IPS-NIHi11 (cell line): ENCODE results near the gene PREX1.

Source experiments
- DNase-seq: peaks from one replicate; pipeline ENCODE4 v3.0.0; 2012; ENCODE audit warnings: mixed read lengths, low spot score

The PREX1 gene

DNA sequence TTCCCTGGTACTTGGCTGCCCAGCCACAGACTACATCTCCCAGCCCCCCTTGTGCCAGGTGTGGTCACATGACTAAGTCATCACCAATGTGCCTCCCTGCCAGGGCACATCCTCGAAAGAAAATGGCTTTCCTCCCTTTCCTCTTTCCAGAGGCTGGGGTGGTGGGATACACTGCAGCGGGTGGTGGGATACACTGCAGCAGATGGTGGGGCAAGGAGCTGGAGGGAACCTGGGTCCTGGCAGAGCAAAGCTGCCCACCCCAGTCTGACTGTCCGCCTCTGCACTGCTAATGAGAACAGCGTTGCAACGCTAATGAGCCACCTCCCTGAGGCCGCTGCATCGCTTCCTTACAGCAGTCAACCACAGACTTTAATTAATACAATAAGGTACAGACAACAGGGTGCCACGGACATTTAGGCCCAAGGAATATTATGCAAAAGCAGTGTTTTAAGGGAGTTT lies 125.3 kb downstream of the PREX1 start:
- DNase-seq = peak; percentile 75

GRCh38 chr20:48701702-48702101 lies 126.1 kb downstream of the PREX1 start:
- no peak for DNase-seq

GRCh38 chr20:48698507-48699267 lies 129.1 kb downstream of the PREX1 start:
- peak; percentile 80 for DNase-seq

GRCh38 chr20:48697845-48698491 lies 129.8 kb downstream of the PREX1 start:
- peak; percentile 54 for DNase-seq

GRCh38 chr20:48696671-48697070 lies 131.1 kb downstream of the PREX1 start:
- DNase-seq = no peak

DNA sequence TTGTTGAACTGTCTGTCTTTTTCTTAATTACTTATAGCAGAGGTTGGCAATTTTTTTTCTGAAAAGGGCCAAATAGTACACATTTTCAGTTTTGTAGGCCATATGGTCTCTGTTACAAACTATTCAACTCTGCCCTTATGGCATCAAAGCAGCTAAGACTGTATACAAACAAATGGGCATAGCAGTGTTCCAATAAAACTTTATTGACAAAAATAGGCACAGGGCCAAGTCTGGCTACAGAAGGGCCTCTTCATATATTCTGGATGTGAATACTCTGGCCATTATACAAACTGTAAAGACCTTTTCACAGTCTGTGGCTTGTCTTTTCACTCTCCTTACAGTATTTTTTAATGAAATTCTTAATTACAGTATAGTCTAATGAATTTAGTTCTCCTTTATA lies 132.1 kb downstream of the PREX1 start:
- DNase-seq = no peak

GRCh38 chr20:48695255-48695654 lies 132.5 kb downstream of the PREX1 start:
- no peak for DNase-seq

DNA sequence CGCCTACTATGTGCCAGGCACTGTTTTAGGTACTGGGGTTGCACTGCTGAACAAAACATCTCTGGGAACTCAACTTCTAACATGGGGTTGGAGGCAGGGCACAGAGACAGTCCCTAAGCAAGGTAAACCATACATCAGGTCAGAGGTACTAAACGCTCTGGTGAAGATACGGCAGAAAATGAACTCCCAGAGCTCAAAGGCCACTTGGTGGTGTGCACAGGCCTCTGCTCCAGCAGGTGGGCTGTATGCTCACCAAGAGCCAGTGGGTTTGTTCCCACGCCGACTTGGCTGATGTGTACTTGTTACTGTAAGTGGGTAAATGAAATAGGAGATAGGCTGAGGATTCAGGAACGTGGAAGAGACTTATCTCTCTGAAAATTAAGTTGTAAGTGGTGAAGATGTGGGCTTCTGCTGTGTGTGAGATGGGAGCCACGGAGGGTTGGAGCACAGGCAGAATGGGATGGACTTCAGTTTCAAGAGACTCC lies 133.4 kb downstream of the PREX1 start:
- no peak for DNase-seq

DNA sequence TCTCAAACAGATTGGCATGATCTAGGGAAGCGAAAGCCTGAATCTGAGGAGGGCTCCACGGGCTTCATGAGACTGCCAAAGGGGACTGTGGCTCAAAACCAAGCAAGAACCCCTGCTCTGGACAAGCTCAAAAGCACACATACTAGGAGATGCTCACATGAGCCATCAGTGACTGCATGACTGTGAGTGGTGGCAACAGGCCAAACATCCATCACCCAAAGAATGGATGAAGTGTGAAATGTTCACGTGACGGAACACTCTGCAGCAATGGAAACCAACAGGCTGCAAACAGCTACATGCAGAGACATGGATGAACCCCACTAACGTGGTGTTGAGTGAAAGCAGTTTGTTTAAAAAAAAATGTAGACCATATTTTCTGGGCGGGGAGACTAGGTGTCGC lies 136.3 kb downstream of the PREX1 start:
- no peak for DNase-seq

DNA sequence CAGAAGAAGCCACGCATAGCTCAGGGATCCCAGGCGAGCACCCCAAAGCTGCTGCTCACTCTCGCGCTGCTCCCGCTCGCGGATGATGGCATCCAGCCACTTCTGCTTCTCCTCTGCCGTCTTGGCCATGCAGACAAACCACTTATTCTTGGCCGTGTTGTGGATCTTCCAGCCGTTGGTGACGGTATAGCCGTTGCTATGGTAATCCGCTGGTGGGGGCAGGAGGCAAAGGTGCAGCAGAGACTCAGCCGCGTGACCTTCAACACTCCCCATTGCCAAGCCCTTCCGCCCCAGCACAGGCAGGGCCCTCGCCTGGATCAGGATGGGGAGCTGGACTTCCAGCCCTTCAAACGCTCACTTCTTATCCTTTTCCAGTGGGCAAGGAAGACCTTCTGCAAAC lies 136.9 kb downstream of the PREX1 start:
- DNase-seq = no peak

GRCh38 chr20:48689874-48690571 lies 137.8 kb downstream of the PREX1 start:
- no peak for DNase-seq

- no peak for DNase-seq
Observed at GRCh38 chr20:48689388-48689787, 138.4 kb downstream of the PREX1 start.

DNA sequence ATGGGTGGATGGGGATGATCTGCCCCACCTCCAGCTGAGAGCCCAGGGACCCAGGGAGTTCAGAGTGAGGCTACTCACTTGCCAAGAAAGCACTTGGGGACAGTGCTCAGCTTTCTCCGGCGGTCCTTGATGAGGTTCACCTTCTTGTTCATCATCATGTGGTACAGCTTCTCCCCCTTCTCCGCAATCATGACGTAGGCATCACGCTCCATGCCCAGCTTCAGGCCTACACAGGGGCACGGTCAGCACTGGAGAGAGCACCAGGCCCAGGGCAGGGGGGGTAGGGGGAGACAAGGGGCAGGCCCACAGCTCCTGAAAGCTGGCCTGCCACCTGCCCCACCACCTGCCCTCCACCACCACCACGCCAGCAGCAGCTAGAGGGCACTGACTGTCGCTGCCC lies 139.2 kb downstream of the PREX1 start:
- DNase-seq = no peak

- no peak for DNase-seq
Observed at GRCh38 chr20:48687117-48687800, 140.5 kb downstream of the PREX1 start.

GRCh38 chr20:48686238-48687116 lies 141.3 kb downstream of the PREX1 start:
- peak; percentile 46 for DNase-seq

GRCh38 chr20:48685300-48685699 lies 142.5 kb downstream of the PREX1 start:
- DNase-seq = no peak

- no peak for DNase-seq
Observed at GRCh38 chr20:48684501-48685041, 143.2 kb downstream of the PREX1 start.

DNA sequence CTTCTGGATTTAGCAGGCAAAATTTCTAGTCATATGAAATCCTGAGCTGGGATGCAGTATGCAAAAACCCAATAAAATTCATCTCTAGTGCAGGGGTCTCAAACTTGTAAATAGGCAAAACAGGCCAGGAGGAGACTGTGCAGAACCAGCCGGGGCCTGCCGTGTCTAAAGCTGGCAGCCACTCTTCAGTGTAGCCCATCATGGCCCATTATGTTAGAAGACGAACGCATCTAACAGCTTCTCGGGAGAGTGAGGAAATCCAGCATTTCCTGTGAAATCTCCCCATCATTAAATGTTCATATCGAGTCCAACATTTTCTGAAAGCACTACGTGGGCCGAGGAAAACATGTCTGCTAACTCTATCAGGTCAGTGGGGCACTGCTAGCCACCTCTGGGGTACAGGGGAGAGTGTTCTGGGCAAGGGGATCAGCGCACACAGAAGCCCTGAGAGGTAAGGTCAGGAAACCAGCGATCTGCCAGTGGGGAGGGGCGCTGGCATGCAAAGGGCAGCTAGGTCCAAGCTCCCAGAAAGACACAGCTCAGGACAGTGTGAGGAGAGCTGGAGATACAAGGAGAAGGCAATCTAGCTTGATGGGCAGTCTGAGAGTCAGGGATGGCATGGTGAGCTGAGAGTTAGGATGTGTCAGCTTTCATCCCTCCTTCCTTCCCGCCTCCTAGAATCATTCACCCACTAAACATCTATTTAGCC lies 144.2 kb downstream of the PREX1 start:
- DNase-seq = no peak

DNA sequence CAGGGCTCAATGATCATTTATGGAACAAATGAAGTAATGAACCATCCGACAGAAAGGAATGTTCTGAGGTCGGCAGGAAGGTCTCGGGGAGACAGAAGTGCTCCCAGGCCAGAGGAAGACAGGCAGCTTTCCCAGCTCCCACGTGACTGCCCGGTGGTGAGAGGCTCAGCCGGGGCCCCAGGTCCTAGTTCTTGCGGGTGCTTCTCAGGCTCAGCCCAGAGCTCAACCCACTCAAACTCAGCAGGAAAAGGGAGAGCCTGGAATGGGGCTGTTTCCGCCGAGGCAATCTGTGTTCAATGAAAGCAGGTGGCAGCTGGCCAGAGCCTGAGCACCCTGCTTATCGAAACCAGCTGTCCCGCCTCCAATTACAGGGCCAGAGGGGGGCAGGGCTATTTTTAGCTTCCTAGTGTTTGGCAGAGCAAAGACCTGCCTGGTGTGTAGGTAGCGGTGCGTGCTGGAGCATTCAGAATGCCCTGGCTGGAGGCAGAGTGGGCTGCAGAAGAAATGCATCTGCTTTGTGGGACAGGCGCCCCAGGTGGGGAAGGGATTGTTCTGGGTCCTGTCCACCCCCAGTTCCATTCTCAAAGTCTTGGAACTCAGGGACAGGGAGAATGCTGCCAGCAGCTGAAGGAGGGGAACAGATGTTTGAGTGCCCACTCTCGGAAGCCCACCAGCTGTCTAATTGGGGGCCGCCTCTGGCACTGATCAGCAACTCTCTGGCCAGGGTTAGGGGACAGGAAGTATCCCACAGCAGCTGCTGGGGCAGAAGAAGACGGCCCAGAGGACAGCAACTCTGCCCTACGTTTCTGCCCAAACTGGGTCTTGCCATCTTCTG lies 145.1 kb downstream of the PREX1 start:
- peak; percentile 82 for DNase-seq
